Stimulated activated memory B cell treated with anti-CD40 and anti-IgM and Interleukin-4, amounts not matched to agents 10 μg/mL and 1 μg/mL and 100 μg/mL, for 72 hours (primary cell): ENCODE measurements around the gene SFXN5.

ENCODE experiments used
- ATAC-seq: fragments of 150-1000 bp; cut with Tn5 transposase; 2 replicates; pipeline ENCODE4 v1.10.0; 2021
- H3K27ac Mint-ChIP-seq: one replicate; pipeline ENCODE4 v1.8.0; 2022; ENCODE audit warnings: mild to moderate bottlenecking, mixed read lengths
- H3K27me3 Mint-ChIP-seq: one replicate; pipeline ENCODE4 v1.8.0; 2022; ENCODE audit warnings: mixed read lengths
- H3K36me3 Mint-ChIP-seq: one replicate; pipeline ENCODE4 v1.8.0; 2022; ENCODE audit warnings: mixed read lengths
- H3K4me1 Mint-ChIP-seq: one replicate; pipeline ENCODE4 v1.8.0; 2022; ENCODE audit warnings: mixed read lengths
- H3K4me3 Mint-ChIP-seq: one replicate; pipeline ENCODE4 v1.8.0; 2022; ENCODE audit warnings: mild to moderate bottlenecking, moderate library complexity, mixed read lengths
- H3K9me3 Mint-ChIP-seq: one replicate; pipeline ENCODE4 v1.8.0; 2022; ENCODE audit warnings: mixed read lengths

Gene SFXN5

DNA sequence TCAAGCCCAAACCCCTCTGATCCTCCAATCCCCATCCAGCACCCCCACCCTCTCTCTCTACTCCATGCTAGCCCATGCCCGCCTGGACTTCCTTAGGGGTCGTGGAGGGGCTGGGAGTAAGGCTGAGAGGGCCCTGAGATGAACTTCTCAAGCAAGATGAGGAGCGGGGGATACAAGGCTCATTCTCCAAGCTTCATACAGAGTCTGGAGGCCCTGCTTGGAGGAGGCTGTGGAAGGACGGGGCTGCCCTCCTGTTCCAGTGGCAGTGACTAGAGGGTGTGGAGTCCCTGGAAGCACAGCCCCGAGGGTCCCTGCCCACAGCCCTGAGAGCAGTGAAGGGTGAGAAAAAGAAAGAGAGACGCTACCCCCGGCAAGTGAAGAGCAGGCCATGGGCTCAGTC lies 108.6 kb downstream of the SFXN5 start:
- Mint-ChIP-seq H3K4me3 (no peak overlapping the region), H3K27ac (no peak overlapping the region), H3K27me3 (no peaks in the 10 kb centered on the region), H3K4me1 (no peaks in the 10 kb centered on the region), H3K9me3 (no peaks in the 10 kb centered on the region), H3K36me3 (peaks cover 12% of the 10 kb centered on the region)
- no peak for ATAC-seq

GRCh38 chr2:72961853-72962468 lies 109.6 kb downstream of the SFXN5 start:
- no peak for ATAC-seq
- Mint-ChIP-seq H3K36me3 (peaks cover 14% of the 10 kb centered on the region), H3K27me3 (no peaks in the 10 kb centered on the region), H3K27ac (no peak overlapping the region), H3K4me1 (no peaks in the 10 kb centered on the region), H3K4me3 (no peak overlapping the region), H3K9me3 (no peaks in the 10 kb centered on the region)

DNA sequence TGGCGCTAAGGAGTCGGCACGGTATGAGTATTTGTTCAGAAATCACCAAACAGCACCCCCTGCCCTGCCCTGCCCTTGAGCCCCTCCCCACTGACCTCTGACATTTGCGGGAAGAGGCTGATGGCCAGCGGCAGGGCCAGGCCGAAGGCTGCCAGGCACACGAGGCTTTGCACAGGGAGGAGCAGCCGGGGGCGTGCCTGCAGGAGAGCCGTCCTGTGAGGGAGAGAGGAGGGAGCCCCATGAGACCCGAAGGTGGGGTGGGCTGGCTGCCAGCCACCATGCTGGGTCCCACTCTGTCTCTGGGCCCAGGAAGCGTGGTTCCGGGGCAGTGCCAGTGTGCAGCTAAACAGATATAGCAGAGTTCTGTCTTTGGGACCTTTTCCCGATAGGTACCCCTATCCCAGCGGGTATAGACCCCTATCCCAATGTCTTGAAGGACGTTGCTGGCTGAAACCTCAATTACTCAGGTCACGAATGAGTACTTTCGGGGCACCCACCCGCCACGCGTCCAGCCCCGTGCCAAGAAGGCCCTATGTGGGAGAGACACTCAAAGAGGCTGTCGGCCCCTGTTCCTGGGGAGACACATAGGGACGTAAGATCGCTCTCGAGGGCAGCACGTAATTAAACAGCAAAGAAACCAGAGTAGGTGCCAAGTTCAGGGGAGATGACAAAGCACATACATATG lies 110.3 kb downstream of the SFXN5 start:
- no peaks in the 10 kb centered on the region for H3K27me3 Mint-ChIP-seq

DNA sequence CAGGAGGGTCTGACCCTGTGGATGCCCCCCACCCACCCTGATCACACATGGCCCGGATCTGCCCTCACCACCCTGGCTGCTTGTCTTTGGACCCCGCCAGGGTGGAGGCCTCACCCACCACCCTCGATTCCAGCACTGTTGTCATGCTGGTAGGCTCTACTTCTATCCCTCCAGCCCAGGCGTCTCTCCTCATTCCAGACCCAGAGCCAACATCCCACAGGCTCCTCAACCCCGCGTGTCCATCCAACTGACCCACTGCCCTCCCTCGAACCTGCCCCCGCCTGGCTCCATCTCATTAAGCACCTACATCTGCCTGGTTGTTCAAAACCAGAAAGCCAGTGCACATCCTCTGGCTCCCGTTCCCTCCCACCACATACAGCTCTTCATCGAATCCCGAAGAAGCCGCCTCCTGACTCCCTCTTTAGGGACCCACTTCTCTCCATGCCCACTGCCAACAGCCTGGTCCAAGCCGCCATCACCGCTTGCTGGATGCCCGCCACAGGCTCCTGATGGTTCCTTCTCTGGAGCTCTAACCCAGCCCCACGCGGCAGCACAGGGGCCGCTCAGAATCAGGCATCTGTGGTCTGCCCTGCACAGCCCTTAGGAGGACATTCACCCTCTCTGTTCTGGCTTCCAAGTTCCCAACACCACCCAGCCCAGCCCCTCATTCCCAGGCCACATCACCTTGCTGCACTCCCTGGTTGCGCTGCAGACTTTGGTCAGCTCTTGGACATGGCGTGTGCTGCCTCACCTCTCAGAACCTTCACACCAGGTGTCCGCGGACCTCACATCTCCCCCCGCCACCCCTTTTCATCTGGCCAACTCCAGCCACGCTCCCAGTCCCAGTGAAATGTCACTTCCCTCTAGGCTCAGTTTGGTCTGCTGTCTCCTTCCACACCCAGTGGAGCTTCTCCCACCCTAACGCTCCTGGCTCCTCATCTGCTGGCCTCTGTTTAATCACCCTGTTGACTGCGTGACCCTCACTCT lies 111.2 kb downstream of the SFXN5 start:
- Mint-ChIP-seq H3K27me3 (no peaks in the 10 kb centered on the region), H3K4me1 (no peaks in the 10 kb centered on the region), H3K36me3 (peaks cover 19% of the 10 kb centered on the region), H3K27ac (no peak overlapping the region), H3K4me3 (no peak overlapping the region), H3K9me3 (no peaks in the 10 kb centered on the region)
- no peak for ATAC-seq

More for the DNA sequence above, 110.3 kb downstream of the SFXN5 start:
- Mint-ChIP-seq H3K4me3 (no peak overlapping the region), H3K27ac (no peak overlapping the region), H3K36me3 (peaks cover 19% of the 10 kb centered on the region), H3K9me3 (no peaks in the 10 kb centered on the region), H3K4me1 (no peaks in the 10 kb centered on the region)
- no peak for ATAC-seq

GRCh38 chr2:72959554-72959953 lies 112.0 kb downstream of the SFXN5 start:
- Mint-ChIP-seq H3K36me3 (peaks cover 19% of the 10 kb centered on the region), H3K27me3 (no peaks in the 10 kb centered on the region), H3K9me3 (no peaks in the 10 kb centered on the region), H3K27ac (no peak overlapping the region), H3K4me1 (no peaks in the 10 kb centered on the region), H3K4me3 (no peak overlapping the region)
- ATAC-seq: no peak

DNA sequence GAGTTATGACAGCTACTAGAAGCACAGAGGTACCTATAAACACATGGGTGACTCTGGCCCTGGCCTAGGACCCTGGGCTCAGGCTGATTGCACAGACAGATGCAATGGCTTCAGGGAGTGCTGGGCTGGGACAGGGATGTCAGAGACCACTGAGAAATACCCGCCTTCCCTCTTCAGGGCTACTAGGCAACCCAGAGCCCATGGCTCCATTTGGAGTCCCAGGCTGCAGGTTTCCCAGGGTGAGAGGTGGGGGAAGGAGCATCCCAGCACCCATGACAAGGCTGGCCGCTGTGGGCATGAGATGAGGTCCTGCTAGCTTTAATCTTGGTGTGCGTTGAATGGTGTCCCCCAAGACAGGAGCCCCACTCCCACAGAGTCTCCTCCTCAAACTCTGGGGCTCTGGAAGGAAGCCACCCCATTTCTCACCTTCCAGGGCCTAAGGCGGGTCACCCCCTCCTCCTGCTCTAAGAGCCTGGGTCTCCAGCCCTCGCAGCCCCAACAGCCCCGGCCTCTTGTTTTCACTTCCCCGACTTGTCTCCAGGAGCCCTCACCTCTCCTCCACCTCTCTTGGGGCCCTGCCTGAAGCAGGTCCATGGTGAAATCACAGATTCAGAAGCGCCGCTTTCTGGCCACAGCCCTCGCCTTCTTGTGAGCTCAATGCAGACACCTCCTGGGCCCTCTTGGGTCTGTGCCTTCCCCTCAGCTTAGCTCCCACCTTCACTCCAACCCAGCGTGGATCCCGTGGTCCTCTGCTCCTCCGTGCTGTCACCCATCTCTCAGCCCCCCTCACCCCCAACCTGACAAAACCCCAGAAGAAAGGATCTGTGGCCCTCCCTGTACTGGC lies 112.7 kb downstream of the SFXN5 start:
- H3K4me3 Mint-ChIP-seq: no peak overlapping the region
- H3K27ac Mint-ChIP-seq: no peak overlapping the region
- H3K4me1 Mint-ChIP-seq: peaks cover 7% of the 10 kb centered on the region
- no peaks in the 10 kb centered on the region for H3K9me3 Mint-ChIP-seq
- H3K36me3 Mint-ChIP-seq: peaks cover 19% of the 10 kb centered on the region
- H3K27me3 Mint-ChIP-seq: no peaks in the 10 kb centered on the region
- no peak for ATAC-seq

GRCh38 chr2:72956936-72957335 lies 114.6 kb downstream of the SFXN5 start:
- H3K4me3 Mint-ChIP-seq: no peak overlapping the region
- H3K36me3 Mint-ChIP-seq: peaks cover 15% of the 10 kb centered on the region
- no peaks in the 10 kb centered on the region for H3K27me3 Mint-ChIP-seq
- ATAC-seq: no peak
- H3K27ac Mint-ChIP-seq: no peak overlapping the region
- H3K9me3 Mint-ChIP-seq: no peaks in the 10 kb centered on the region
- peaks cover 7% of the 10 kb centered on the region for H3K4me1 Mint-ChIP-seq

GRCh38 chr2:72956050-72956395 lies 115.5 kb downstream of the SFXN5 start:
- H3K27ac Mint-ChIP-seq: no peak overlapping the region
- peaks cover 15% of the 10 kb centered on the region for H3K36me3 Mint-ChIP-seq
- no peak overlapping the region for H3K4me3 Mint-ChIP-seq
- ATAC-seq: no peak
- H3K4me1 Mint-ChIP-seq: peaks cover 7% of the 10 kb centered on the region
- H3K27me3 Mint-ChIP-seq: no peaks in the 10 kb centered on the region
- no peaks in the 10 kb centered on the region for H3K9me3 Mint-ChIP-seq

GRCh38 chr2:72955228-72956049 lies 116.1 kb downstream of the SFXN5 start:
- no peaks in the 10 kb centered on the region for H3K9me3 Mint-ChIP-seq
- no peak overlapping the region for H3K27ac Mint-ChIP-seq
- no peaks in the 10 kb centered on the region for H3K27me3 Mint-ChIP-seq
- ATAC-seq: no peak
- H3K4me3 Mint-ChIP-seq: no peak overlapping the region
- H3K4me1 Mint-ChIP-seq: peaks cover 7% of the 10 kb centered on the region
- peaks cover 9% of the 10 kb centered on the region for H3K36me3 Mint-ChIP-seq

DNA sequence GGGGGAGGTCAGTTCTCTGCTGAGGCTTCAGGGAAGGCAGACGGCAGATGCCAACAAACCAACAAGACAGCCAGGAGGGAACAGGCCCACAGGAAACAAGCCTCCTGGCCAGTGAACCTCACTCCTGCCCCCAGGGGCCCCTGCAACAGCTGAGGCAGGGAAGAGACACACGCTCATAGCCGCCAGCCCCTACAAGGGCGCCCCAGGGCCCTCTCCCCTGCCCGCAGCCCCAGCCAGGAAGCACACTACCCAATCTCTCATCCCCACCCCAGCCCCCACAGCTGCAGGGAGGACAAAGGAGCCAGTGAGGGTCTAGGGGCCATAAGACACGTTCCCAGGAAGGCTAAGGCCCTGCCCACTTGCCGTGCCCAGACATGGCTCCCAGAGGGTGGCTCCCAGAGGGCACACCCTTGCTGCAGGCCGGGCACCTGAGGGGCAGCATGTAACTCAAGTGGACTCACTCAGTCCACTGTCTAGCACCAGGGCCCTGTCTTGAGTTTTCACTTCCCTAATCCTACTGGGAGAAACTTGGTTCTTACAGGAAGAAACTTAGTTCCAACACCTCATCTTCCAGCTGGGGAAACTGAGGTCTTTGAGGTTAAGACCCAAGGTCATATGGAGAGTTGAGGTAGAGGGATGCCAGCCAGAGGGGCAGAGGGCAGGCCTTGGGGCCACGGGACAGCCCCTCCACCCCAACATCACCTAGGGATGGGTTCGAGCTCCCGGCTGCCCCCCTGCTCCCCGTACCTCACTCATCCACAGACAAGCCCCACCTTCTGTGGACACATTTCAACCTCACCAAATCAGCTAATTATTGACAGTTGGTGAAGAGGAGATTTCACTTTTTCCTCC lies 116.9 kb downstream of the SFXN5 start:
- ATAC-seq: no peak
- Mint-ChIP-seq H3K4me1 (peaks cover 7% of the 10 kb centered on the region), H3K4me3 (no peak overlapping the region), H3K27me3 (no peaks in the 10 kb centered on the region), H3K36me3 (peaks cover 7% of the 10 kb centered on the region), H3K27ac (no peak overlapping the region), H3K9me3 (no peaks in the 10 kb centered on the region)

DNA sequence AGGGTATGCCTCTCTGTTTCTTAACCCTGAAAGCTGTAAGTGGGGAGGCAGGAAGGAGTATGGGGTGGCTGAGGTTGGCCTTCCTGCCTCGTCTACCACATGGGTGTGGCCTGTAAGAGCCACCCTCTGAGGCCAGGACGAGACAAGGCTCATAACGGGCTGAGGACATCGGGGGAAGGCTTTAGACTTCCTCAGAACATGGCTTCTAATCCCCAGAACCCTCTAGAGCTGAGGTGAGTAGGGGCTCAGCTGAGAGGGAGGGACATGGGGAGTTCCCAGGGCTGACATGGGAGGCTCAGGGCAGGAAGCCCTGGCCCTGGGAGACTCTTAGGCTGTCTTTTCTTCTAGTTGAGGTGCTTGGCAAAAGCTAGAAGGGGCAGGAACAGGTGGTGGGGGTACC lies 117.5 kb downstream of the SFXN5 start:
- H3K4me3 Mint-ChIP-seq: no peak overlapping the region

DNA sequence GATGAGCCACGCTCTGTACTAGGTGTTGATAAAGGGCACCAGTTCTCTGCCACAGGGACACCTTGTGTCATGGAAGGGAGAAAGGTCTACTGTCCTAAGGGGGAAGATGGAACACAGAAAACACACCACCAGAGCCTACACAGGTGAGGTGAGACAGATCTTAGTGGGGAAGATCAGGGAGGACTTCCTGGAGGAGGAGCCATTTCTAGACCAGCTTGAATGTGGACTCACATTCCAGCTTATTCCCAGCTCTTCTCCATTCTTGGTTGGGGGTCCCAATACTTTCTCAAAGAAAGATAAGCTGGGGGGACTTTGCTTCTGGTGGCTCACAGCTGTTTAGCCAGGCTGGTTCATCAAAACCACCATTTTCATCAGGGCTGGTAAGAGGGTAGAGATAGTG lies 118.0 kb downstream of the SFXN5 start:
- Mint-ChIP-seq H3K4me1 (peaks cover 7% of the 10 kb centered on the region), H3K36me3 (peaks cover 7% of the 10 kb centered on the region), H3K27me3 (no peaks in the 10 kb centered on the region), H3K27ac (no peak overlapping the region), H3K4me3 (no peak overlapping the region), H3K9me3 (no peaks in the 10 kb centered on the region)
- no peak for ATAC-seq

More for the DNA sequence above, 117.5 kb downstream of the SFXN5 start:
- ATAC-seq: peak; percentile 3
- H3K27ac Mint-ChIP-seq: no peak overlapping the region
- no peaks in the 10 kb centered on the region for H3K27me3 Mint-ChIP-seq
- H3K4me1 Mint-ChIP-seq: peaks cover 7% of the 10 kb centered on the region
- H3K9me3 Mint-ChIP-seq: no peaks in the 10 kb centered on the region
- peaks cover 7% of the 10 kb centered on the region for H3K36me3 Mint-ChIP-seq

GRCh38 chr2:72952961-72953360 lies 118.6 kb downstream of the SFXN5 start:
- H3K27me3 Mint-ChIP-seq: no peaks in the 10 kb centered on the region
- H3K27ac Mint-ChIP-seq: no peak overlapping the region
- no peak overlapping the region for H3K4me3 Mint-ChIP-seq
- H3K36me3 Mint-ChIP-seq: peaks cover 7% of the 10 kb centered on the region
- peaks cover 7% of the 10 kb centered on the region for H3K4me1 Mint-ChIP-seq
- no peaks in the 10 kb centered on the region for H3K9me3 Mint-ChIP-seq
- ATAC-seq: no peak
